Cardiac muscle cell (in vitro differentiated cells and primary cell): ENCODE measurements around the gene MAPK7. TPM values are rescaled to one million over a fixed set of nuclear protein-coding genes. Genes with fewer than 3 reads are reported as not detected.

Experiments
- DNase-seq, 2 donors: peaks; one replicate each; pipeline versions ENCODE4 v3.0.0 to v3.0.0-alpha.2; 2010 to 2017; ENCODE audit warnings: low read depth in 1 of 2, low spot score in 1 of 2
- H3K27ac ChIP-seq: fragments of 200-600 bp; sonication (generic); 2 replicates; pipeline ENCODE4 v1.5.1; 2016
- H3K27me3 ChIP-seq: fragments of 200-600 bp; sonication (generic); 2 replicates; pipeline ENCODE4 v1.6.0; 2016; ENCODE audit warnings: control low read depth
- H3K36me3 ChIP-seq: fragments of 200-600 bp; sonication (generic); 2 replicates; pipeline ENCODE4 v1.5.1; 2016; ENCODE audit warnings: control low read depth
- H3K4me1 ChIP-seq: fragments of 200-600 bp; sonication (generic); 2 replicates; pipeline ENCODE4 v1.8.1; 2017; ENCODE audit warnings: low read depth, mild to moderate bottlenecking, mixed run types
- H3K4me3 ChIP-seq: fragments of 200-600 bp; sonication (generic); 2 replicates; pipeline ENCODE4 v1.5.1; 2016; ENCODE audit warnings: mild to moderate bottlenecking
- H3K9me3 ChIP-seq: fragments of 200-600 bp; sonication (generic); 2 replicates; pipeline ENCODE4 v1.5.1; 2017; ENCODE audit warnings: low read depth, mild to moderate bottlenecking, control low read depth
- polyA plus RNA-seq: library from polyadenylated mRNA; unstranded; fragments of >200 nt; fragmentation: Nextera tagmentation; extraction: Ambion mirVana; gene quantifications from 2 replicates; pipeline ENCODE4 v1.2.1, GENCODE V29; 2016
- total RNA-seq: library from RNA; depleted of rRNA; stranded (reverse); fragments of >200 nt; gene quantifications from 2 replicates; pipeline ENCODE4 v1.2.3, GENCODE V29; 2016
- TF ChIP-seq, protein P1 (sequence below): IDR thresholded peaks from 2 replicates; pipeline ENCODE4 v1.5.1; 2012; ENCODE audit warnings: low read depth, mild to moderate bottlenecking, low read length

MAPK7 gene
- total and polyA plus RNA-seq, 2 experiments from 2014 or later, result 27.1 to 33.0 TPM

DNA sequence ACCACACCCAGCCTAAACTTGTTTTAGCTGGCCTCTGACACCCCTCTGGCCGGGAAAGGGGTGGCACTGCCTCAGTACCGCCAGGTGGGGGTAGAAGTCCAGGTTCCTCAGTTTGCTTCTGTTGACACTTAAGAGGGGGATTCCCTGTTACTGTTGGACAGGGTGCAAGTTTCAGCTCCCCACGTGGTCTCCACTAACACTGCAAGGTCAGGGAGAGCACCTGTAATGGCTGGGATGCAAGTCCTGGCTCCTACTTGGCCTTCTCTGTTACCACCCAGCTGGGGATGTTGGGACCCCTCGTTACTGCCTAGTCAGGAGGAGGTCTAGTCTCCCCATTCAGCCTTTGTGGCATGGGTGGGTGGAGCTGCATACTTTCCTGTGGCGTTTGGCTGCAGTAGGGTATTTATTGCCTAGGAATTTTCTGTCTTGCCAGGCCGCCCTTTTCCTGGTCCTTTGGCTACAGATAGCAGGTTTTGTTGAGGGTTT is 19.3 kb downstream of the MAPK7 start:
- Histone ChIP-seq H3K27ac (no peak overlapping the region), H3K27me3 (no peaks in the 10 kb centered on the region), H3K36me3 (no peaks in the 10 kb centered on the region), H3K4me3 (no peak overlapping the region), H3K4me1 (peaks cover 8% of the 10 kb centered on the region), H3K9me3 (no peaks in the 10 kb centered on the region)
- TF ChIP-seq, protein P1, sequence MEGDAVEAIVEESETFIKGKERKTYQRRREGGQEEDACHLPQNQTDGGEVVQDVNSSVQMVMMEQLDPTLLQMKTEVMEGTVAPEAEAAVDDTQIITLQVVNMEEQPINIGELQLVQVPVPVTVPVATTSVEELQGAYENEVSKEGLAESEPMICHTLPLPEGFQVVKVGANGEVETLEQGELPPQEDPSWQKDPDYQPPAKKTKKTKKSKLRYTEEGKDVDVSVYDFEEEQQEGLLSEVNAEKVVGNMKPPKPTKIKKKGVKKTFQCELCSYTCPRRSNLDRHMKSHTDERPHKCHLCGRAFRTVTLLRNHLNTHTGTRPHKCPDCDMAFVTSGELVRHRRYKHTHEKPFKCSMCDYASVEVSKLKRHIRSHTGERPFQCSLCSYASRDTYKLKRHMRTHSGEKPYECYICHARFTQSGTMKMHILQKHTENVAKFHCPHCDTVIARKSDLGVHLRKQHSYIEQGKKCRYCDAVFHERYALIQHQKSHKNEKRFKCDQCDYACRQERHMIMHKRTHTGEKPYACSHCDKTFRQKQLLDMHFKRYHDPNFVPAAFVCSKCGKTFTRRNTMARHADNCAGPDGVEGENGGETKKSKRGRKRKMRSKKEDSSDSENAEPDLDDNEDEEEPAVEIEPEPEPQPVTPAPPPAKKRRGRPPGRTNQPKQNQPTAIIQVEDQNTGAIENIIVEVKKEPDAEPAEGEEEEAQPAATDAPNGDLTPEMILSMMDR, result no peak
- no peak for DNase-seq

DNA sequence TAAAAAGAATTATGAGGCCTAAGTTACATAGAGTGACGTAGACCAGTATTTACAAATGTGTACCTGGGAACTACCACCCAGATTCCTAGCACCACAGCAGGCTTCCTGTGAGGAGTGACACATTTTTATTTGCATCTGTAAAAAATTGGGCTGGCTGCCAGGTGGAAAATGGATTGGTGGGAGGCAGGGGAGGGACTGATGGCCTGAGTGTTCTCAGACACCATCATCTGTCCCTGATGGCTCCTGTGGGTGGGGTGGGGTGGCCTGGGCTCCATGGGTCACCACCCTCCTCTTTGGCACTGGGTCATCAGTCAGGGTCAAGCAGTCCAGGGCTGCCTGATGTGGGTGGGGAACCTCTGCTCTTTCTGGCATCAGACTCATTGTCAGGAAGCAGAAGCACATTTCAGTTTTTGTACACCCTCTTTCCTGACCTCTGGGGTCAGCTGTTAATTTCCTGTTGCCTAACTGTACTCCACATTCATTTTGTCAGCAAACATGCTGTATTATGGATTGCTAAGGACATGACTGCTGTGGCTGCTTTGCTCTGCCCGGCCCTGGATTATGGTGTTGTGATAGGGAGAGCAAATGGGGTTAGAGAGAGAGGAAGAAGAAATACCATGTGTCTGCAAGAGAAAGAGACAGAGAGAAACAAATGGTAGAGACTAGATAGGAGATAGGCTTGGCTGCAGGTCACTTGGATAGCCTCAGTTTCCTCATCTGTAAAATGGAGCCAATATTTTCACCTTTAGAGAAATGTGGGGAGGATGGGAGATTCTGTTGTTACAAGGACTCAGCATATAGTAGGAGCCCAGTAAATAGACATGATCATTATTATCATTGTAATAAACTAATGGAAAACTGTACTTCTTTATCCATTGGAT is 20.2 kb downstream of the MAPK7 start:
- peaks cover 8% of the 10 kb centered on the region for H3K4me1 ChIP-seq
- H3K9me3 ChIP-seq, result no peaks in the 10 kb centered on the region
- no peak overlapping the region for H3K4me3 ChIP-seq
- no peak overlapping the region for H3K27ac ChIP-seq
- TF ChIP-seq, protein P1, result no peak
- peak in 1 of 2 donors; percentile 78 for DNase-seq
- no peaks in the 10 kb centered on the region for H3K27me3 ChIP-seq
- H3K36me3 ChIP-seq, result no peaks in the 10 kb centered on the region

GRCh38 chr17:19399750-19400450 is 21.6 kb downstream of the MAPK7 start:
- Histone ChIP-seq H3K27me3 (no peaks in the 10 kb centered on the region), H3K4me3 (no peak overlapping the region), H3K36me3 (no peaks in the 10 kb centered on the region), H3K4me1 (peaks cover 8% of the 10 kb centered on the region), H3K27ac (no peak overlapping the region), H3K9me3 (no peaks in the 10 kb centered on the region)
- TF ChIP-seq, protein P1, result no peak
- no peak for DNase-seq

DNA sequence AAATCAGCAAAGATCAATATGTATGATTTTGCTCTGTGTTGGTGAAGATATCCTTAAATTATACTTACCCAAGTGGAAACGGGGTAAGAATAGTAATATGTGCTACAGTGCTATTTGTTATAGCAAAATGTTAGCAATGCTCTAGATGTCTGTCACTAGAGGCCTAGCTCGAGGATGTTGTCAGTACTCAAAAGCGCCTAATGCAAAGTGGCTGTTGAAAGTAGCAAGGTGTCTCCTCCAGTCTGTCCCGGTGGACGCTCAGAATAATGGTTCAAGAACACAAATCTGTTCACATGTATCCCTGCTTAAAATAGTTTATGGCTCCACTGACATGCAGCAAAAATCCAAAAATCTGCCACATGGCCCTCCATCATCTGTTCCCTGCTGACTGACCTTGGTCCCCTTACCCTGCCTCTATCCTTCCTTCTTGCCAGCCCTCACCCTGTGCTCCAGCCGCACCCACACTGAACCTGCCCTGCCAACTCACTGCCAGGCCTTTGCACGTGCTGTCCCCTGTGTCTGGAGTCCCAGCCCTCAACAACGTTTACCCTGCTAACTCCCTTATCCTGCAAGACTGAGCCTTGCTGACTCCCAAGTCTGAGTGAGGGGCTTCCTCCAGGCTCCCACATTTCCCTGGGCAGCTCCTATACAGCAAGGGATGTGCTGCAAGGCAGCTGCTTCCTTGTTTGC is 23.2 kb downstream of the MAPK7 start:
- H3K9me3 ChIP-seq, result no peaks in the 10 kb centered on the region
- peaks cover 8% of the 10 kb centered on the region for H3K4me1 ChIP-seq
- no peaks in the 10 kb centered on the region for H3K27me3 ChIP-seq
- TF ChIP-seq, protein P1, result no peak
- no peak overlapping the region for H3K4me3 ChIP-seq
- no peak overlapping the region for H3K27ac ChIP-seq
- peak in 1 of 2 donors; percentile 61 for DNase-seq
- no peaks in the 10 kb centered on the region for H3K36me3 ChIP-seq

DNA sequence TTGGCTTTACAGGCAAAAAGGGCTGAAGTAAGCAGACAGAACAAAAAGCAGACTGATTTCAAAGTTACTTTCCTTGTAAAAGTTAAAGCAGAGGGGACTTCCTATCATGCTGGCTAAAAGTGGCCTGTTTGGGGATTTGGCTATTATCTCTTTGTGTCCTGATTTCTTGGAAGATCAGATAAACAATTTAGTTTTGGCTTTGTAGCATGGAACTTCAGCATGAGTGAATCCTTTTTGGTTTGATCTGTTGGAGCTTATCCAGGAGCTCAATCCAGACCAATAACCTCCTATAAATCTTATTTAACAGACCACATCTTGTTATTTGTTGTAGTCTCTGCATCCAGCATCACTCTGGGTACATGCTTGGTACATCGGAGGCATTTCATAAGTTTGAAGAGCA is 23.9 kb downstream of the MAPK7 start:
- no peak overlapping the region for H3K27ac ChIP-seq
- H3K4me1 ChIP-seq, result peaks cover 8% of the 10 kb centered on the region
- no peaks in the 10 kb centered on the region for H3K36me3 ChIP-seq
- no peaks in the 10 kb centered on the region for H3K9me3 ChIP-seq
- TF ChIP-seq, protein P1, result no peak
- no peaks in the 10 kb centered on the region for H3K27me3 ChIP-seq
- no peak overlapping the region for H3K4me3 ChIP-seq
- DNase-seq, result no peak
